Activated naive CD4-positive, alpha-beta T cell treated with anti-CD3 and anti-CD28 coated beads, Interleukin-2, amount 50 U/mL, for 72 hours (primary cell): Measurements from ENCODE around the gene CFAP57. TPM values are rescaled to one million over a fixed set of nuclear protein-coding genes. Genes with fewer than 3 reads are reported as not detected.

Source experiments
- ATAC-seq, 2 donors: fragments of 150-1000 bp; cut with Tn5 transposase; 2 replicates each; pipeline ENCODE4 v1.10.0; 2021; ENCODE audit warnings: mild to moderate bottlenecking in 2 of 2, moderate library complexity in 2 of 2
- DNase-seq, 2 donors: peaks; one replicate each; pipeline ENCODE4 v3.0.0; 2021 to 2022; ENCODE audit warnings: low spot score in 2 of 2
- H3K27ac Mint-ChIP-seq, 2 donors: one replicate each; pipeline ENCODE4 v1.8.0; 2022; ENCODE audit warnings: mild to moderate bottlenecking in 2 of 2, mixed read lengths in 2 of 2
- H3K36me3 Mint-ChIP-seq, 2 donors: one replicate each; pipeline ENCODE4 v1.8.0; 2022; ENCODE audit warnings: mixed read lengths in 2 of 2
- H3K9me3 Mint-ChIP-seq, 2 donors: one replicate each; pipeline ENCODE4 v1.8.0; 2022; ENCODE audit warnings: mixed read lengths in 2 of 2
- total RNA-seq, 2 donors: library from RNA; stranded (reverse); gene quantifications; one replicate each; pipeline ENCODE4 v1.2.3, GENCODE V29; 2022

CFAP57 gene
- total RNA-seq, 2 donors from 2014 or later = 0.37 to 0.61 TPM

DNA sequence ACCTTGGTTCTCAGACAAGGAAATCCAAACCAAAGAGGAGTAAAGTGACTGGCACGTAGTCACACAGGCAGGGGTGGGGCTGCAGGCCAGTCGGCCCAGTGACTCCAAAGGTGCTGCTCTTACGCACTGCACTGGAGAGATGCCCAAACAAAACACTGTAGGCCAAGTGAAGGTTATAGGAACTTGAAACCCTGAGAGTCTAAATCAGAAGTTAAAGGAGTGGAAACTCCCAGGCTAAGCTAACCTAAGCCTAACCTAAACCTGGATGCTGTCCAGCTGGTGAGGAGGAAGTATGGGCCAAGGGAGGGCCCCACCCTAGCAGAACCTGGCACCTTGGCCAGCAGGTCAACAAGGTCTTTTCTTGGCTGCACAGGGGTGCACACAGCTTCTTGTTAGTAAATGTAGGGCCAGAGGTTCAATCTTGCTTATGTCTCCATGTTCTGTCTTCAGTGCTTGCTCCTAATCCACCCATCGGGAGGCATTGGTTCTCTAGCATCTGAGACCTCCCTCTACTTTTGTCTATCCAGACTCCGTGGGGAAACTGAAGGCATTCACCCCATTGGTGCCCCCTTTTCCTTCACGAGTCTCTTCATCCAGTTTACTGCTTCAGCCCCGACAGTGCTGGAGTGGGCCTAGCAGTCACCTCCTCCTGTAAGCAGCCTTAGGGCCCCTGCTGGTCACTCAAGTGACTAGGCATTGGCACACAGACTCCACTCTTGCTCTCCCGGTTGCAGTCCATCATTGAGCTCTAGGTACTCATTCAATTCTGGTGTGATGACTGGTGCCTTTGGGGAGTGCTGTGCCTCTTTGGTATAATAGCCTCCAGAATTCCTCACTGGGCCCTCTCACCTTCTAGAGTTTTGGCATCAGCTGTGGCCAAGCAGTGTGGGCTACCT lies 84.8 kb downstream of the CFAP57 start:
- peak in 1 of 2 donors; percentile 23 for DNase-seq
- no peaks in the 10 kb centered on the region for H3K36me3 Mint-ChIP-seq
- peaks cover 0 to 3% of the 10 kb centered on the region in 2 donors for H3K9me3 Mint-ChIP-seq
- peak overlapping the region in 1 of 2 donors; percentile 27 for H3K27ac Mint-ChIP-seq
- ATAC-seq = no peak

DNA sequence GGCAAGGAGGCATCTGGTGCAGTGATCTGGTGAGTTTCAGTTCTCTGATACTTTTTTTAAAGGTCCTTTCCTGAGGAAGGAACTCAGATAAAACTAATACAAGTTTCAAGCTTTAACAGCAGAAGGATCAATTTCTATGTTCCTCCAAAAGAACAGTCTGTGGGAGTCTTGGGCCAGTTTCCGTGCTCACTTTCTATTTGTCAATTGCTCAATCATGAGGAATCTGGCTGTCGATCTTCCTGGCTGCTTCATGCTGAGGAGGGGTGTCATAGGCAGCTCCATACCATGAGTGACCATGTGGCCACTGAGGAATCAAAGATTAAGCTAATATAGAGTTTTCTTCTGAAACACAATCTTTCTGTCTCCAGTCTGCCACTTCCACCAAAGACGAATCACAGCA lies 86.2 kb downstream of the CFAP57 start:
- no peak for DNase-seq
- Mint-ChIP-seq H3K9me3 (peaks cover 0 to 4% of the 10 kb centered on the region in 2 donors), H3K36me3 (peaks cover 0 to 2% of the 10 kb centered on the region in 2 donors), H3K27ac (no peak overlapping the region)
- no peak for ATAC-seq

DNA sequence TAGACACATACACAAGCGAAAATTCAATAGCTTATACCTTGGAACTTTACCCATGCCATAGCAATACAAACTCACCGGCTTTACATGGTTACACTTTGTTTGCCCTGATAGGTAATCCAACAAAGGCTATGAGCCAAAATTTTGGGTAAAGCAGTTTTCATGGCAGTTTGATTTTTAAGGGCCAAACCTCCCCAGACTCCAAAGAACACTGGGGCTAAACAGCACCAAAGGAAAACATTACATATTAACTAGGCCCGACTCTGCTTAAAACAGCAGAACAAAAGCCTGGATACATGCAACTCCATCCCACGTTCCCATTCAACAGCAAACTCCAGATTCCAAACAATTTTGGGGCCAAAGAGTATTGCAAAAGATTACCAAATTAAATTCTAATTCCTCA lies 93.3 kb downstream of the CFAP57 start:
- no peak for ATAC-seq
- Mint-ChIP-seq H3K36me3 (peaks cover 0 to 8% of the 10 kb centered on the region in 2 donors), H3K27ac (no peak overlapping the region), H3K9me3 (peaks cover 0 to 6% of the 10 kb centered on the region in 2 donors)
- no peak for DNase-seq

DNA sequence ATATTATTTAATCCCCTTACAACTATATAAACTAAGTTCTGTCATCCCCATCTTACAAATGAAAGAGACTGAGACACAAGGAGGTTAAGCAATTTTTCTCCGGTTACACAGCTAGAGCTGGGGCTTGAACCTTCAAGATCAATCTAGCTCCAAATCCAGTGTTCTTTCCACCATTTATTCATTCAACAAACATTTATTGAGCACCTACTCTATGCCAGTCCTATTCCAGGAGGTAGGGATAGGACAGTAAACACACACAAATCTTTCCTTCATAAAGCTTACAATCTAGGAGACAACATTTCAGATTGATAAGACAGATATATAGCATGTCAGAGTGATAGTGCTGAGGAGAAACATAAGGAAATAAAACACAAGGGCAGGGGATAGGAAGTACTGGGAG lies 94.8 kb downstream of the CFAP57 start:
- H3K27ac Mint-ChIP-seq = no peak overlapping the region
- H3K36me3 Mint-ChIP-seq = peaks cover 0 to 8% of the 10 kb centered on the region in 2 donors
- no peak for ATAC-seq
- no peak for DNase-seq
- H3K9me3 Mint-ChIP-seq = peaks cover 0 to 6% of the 10 kb centered on the region in 2 donors

DNA sequence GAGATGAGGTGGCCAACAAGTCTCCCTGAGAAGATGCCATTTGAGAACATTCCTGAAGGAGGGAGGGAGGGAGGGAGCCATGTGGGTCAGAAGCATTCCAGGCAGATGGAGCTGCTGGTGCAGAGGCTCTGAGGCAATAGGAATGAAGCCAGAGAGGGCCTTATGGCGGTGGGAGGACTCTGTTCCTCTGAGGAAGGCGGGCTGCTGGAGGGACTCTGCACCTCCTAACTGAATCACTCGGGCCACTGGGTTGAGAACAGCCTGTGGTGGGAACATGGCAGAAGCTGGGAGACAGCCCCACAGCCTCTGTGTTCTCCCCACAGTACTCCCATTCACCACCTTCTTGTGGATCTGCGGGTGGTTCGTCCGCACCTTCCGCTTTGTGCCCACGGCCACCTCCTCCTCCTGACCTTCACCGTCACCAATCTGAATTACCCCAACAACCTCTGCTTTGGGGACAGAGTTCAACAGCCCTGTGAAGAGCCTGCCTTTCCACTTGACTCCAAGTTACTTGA lies 95.2 kb downstream of the CFAP57 start:
- Mint-ChIP-seq H3K27ac (no peak overlapping the region), H3K36me3 (peaks cover 0 to 8% of the 10 kb centered on the region in 2 donors), H3K9me3 (peaks cover 0 to 6% of the 10 kb centered on the region in 2 donors)
- ATAC-seq (no peak), DNase-seq (no peak)

DNA sequence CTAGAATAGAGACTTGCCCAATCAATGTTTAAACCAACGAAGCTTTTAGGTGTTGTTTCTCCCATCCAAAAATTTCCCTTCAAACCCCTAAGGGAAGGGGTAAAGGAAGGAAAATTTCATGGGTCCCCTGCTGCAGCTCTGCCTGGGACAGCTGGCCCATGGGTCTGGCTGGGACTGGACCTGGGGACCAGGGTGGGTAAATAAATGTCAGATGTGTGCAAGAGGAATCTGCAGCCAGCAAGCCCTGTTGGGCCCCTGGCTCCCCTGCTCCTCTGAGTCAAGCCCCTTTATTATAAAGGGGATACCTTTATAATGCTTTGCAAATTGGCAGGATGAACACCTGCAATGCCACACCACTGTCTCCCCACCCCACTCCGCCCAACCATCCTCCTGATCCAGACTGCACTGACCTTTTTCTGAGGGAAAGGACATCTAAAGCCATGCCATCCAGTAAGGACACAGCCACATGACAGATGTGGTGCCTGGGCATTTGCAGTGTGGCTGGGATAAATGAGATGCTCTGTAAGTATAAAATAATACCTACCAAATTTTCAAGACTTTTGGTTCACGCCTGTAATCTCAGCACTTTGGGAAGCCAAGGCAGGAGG lies 95.8 kb downstream of the CFAP57 start:
- no peak for ATAC-seq
- no peak overlapping the region for H3K27ac Mint-ChIP-seq
- peaks cover 0 to 6% of the 10 kb centered on the region in 2 donors for H3K9me3 Mint-ChIP-seq
- no peak for DNase-seq
- H3K36me3 Mint-ChIP-seq = peaks cover 0 to 8% of the 10 kb centered on the region in 2 donors

DNA sequence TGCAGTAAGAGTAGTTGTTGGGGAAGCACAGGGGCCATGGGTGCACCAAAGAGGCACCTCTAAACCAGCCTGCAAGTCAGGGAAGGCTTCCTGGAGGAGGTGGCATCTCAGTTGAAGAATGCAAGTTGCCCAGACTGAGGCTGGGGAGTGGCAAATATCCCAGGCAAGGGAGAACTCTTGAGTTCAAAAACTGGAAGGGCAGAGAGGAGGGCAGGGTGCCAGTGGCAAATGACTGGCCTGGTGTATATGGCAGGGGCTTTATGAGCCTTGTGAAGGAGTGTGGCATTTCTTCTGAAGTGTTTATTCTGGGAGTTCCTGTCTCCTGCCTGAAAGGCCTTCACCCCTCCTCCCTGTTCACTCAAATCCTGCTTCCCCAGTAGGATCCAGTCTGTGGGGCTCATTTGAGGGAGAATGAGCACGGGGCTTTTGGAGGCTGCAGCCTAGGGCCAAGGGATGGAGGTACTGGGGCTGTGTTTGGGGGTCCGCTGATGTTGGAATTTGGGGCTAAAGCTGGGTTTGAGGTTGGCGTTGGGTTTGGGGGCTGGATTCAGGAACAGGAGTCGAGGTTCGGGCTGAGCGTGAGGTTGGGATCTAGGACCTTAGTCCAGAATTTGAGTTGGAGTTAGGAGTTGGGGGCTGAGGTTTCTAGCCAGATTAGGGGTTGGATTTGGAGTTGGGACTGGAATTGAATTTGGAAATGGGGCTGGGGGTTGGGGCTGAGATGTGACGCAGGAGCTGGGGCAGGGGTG lies 97.7 kb downstream of the CFAP57 start, which contains the start of gene TMEM125:
Gene TMEM125, plus strand, starts transcription at position 357 of the 749 bp plus-strand sequence. CDS start 2,740 bp downstream, outside the sequence.
- peaks cover 5 to 8% of the 10 kb centered on the region in 2 donors for H3K36me3 Mint-ChIP-seq
- H3K9me3 Mint-ChIP-seq = peaks cover 5 to 7% of the 10 kb centered on the region in 2 donors

DNA sequence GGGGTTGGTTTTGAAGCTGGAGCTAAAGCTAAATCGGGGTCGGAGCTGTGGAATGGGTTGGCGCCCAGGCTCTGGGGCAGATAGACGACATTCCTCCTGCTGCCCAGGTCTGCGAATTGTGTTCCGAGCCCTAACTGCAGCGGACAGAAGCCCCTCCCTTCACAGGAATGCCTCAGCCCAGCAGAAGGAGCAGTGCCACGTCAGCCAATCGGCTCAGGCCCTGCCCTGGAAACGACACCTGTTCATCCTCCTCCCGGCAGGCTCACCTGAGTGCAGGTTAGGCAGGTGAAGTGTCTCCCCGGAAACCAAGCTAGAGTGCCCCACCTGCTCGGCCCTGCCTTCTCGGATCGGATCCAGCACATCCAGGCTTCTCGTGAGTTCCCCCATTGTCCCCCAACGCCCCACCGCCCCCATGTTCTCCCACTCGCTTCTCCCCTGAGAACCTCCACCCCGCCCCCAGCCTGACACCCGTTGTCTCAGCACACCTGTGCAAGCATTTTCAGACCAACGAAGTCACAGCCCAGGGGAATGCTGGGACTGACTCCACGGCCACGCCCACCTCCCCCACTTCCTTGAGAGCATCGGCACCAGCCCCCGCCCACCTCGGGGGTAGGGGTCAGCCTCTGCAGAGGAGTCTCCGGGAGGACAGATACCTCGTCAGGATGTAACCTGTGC lies 98.4 kb downstream of the CFAP57 start:
- Mint-ChIP-seq H3K36me3 (peaks cover 5 to 14% of the 10 kb centered on the region in 2 donors), H3K27ac (peak overlapping the region in 1 of 2 donors; percentile 58), H3K9me3 (peaks cover 12 to 13% of the 10 kb centered on the region in 2 donors)
- ATAC-seq (peak; percentile 13 to 15), DNase-seq (peak in 1 of 2 donors; percentile 38)

More for the DNA sequence above, 97.7 kb downstream of the CFAP57 start, which contains the start of gene TMEM125:
- peak within 1 kb of the TSS in 1 of 2 donors; percentile 3 for H3K27ac Mint-ChIP-seq
- no peak for ATAC-seq
- DNase-seq = peak in 1 of 2 donors; percentile 43

DNA sequence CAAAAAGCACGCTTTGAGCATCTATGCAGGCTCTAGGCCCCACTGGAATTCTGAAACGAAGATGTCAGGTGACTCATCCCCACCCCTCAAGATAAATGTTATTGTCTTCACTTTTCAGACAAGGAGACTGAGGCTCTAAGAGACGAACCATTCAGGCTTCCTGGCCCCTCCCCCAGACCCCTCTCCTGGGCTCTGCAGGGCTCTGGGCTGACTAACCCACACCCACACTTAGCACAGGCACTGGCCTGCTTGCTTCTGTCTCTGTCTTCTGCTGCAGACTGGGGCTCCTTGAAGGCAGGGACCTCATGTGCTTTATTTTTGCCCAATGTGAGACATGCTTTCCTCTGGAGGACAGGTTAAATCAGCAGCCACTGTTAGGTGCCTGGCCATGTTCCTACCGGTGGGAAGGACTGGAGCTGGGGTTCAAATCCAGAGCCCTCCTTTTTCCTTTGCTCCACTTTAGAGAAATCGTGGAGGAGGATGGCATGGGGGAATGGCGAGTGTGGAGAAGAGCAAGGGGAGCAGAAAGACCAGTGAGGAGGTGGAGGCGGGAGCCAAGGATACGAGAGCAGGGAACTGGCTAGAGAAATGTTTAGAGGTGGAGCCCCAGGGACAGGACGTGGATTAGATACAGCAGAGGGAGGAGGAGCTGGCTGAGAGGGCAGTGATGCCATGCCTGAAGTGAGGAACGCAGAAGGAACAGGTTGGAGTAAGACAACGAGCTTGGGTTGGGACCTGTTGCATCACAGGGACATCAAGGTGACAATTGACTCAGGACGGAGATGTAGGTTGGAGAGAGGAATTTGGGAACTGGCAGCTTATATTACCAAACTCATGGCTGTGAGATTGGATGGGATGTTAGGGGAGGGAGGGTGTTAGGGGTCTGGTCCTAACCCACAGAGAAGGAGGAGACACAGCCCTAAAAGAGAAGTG lies 99.3 kb downstream of the CFAP57 start:
- Mint-ChIP-seq H3K36me3 (peaks cover 5 to 14% of the 10 kb centered on the region in 2 donors), H3K27ac (peak overlapping the region in 1 of 2 donors; percentile 58), H3K9me3 (peaks cover 12 to 14% of the 10 kb centered on the region in 2 donors)
- DNase-seq (peak in 1 of 2 donors; percentile 37), ATAC-seq (peak in 1 of 2 donors; percentile 47)

DNA sequence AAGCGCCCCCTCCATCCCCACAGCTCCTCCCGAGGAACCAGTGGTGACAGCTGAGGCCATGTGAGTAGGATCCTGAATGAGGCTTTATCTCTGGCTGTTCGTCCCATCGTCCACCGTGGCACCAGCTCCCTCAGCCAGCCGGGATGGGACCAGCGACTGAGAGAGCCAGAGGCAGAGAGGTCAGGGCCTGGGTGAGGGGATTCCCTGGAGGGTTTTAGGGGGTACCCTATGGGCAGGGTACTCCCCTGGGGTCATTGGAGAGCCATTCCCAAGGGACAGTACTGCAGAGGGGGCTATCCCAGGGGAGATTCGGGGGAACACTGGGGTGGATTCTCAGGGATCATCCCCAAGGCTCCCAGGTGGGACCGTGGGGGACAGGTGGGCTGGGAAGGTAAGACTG lies 100.0 kb downstream of the CFAP57 start:
- ATAC-seq = no peak
- Mint-ChIP-seq H3K9me3 (peaks cover 12 to 14% of the 10 kb centered on the region in 2 donors), H3K27ac (no peak overlapping the region), H3K36me3 (peaks cover 5 to 14% of the 10 kb centered on the region in 2 donors)
- peak in 1 of 2 donors; percentile 33 for DNase-seq

DNA sequence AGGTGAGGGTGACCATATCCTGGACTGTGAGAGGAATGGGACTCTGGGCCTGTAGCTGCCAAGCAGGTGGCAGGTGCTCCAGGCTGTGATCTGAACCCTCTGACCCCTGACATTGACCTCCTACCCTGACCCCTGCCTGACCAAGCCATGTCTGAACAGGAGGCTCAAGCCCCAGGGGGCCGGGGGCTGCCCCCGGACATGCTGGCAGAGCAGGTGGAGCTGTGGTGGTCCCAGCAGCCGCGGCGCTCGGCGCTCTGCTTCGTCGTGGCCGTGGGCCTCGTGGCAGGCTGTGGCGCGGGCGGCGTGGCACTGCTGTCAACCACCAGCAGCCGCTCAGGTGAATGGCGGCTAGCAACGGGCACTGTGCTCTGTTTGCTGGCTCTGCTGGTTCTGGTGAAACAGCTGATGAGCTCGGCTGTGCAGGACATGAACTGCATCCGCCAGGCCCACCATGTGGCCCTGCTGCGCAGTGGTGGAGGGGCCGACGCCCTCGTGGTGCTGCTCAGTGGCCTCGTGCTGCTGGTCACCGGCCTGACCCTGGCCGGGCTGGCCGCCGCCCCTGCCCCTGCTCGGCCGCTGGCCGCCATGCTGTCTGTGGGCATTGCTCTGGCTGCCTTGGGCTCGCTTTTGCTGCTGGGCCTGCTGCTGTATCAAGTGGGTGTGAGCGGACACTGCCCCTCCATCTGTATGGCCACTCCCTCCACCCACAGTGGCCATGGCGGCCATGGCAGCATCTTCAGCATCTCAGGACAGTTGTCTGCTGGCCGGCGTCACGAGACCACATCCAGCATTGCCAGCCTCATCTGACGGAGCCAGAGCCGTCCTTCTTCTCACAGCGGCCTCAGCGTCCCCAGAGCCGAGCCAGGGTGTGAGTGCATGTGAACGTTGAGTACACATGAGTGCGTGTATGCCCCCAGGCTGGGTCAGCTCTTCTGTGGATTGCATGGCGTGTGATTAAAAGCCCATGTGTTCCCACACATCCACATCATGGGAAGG lies 100.7 kb downstream of the CFAP57 start:
- DNase-seq (peak in 1 of 2 donors; percentile 50), ATAC-seq (no peak)
- no peak overlapping the region for H3K27ac Mint-ChIP-seq

DNA sequence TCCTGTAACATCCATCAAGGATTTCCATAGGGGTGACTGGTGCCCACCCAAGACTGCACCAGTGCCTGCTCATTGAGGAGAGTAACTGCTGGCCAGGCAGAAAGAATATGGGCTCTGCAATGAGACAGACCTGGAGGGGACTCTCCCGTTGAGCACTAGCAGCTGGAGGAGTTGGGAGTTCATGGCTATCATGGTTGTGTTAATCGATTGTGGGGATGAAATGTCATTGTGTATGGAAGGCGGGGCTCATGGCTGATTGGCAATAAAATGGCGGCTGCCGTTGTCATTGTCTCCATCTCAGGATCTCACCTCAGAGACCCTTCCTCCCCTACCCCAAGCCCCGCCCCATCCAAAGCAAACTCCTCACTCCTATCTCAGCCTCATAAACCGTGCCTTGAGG lies 101.6 kb downstream of the CFAP57 start:
- Mint-ChIP-seq H3K27ac (no peak overlapping the region), H3K36me3 (peaks cover 5 to 14% of the 10 kb centered on the region in 2 donors), H3K9me3 (peaks cover 12 to 14% of the 10 kb centered on the region in 2 donors)
- DNase-seq = peak in 1 of 2 donors; percentile 34
- ATAC-seq = no peak

More for the DNA sequence above, 100.7 kb downstream of the CFAP57 start:
- Mint-ChIP-seq H3K36me3 (peaks cover 5 to 14% of the 10 kb centered on the region in 2 donors), H3K9me3 (peaks cover 12 to 14% of the 10 kb centered on the region in 2 donors)

DNA sequence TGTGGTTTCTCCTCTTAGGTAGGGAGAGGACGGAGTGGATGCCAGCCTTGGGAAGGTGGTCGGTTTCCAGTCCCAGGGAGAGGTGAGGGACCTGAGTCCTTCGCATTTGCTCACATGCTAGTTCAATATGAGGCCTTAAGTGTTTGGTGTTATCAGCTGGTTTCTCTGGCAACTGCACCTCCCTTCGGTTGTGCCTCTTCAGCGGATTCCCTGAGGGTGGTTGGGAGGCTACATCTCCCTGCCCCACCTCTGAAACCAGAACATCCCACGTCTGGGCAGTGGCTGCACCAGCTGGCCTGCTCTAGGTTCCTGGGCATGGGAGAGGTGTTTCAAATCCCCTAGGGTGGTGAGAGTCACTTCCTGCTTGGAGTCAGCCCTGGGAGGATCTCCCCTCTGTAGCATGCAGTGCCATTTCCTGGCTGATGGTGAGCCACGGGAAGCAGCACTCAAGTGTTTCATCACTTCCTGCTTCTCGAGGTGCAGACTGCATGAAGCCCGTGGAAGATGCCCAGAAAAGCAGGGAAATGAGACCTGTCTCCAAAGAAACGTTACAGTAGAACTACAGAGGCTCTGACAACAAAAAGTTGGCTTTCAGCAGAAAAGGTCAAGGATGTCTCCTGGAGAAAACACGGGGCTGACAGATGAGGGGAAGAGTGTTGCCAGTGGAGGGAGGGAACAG lies 102.1 kb downstream of the CFAP57 start:
- Mint-ChIP-seq H3K36me3 (peaks cover 5 to 14% of the 10 kb centered on the region in 2 donors), H3K27ac (peak overlapping the region; percentile 86 to 87), H3K9me3 (peaks cover 12 to 14% of the 10 kb centered on the region in 2 donors)
- peak; percentile 37 to 57 for DNase-seq
- ATAC-seq = peak; percentile 73 to 86
